GM23248 (cell line): ENCODE data around the gene TSPAN2.

ENCODE experiments used
- EZH2 ChIP-seq: fragments of 200-600 bp; sonication (generic); IDR thresholded peaks from 2 replicates; pipeline ENCODE4 v1.6.1; 2018; ENCODE audit warnings: antibody characterized with exemption, mild to moderate bottlenecking; ENCODE audit not compliant: insufficient read depth, poor library complexity, severe bottlenecking
- EZH2phosphoT487 ChIP-seq: fragments of 200-600 bp; sonication (generic); IDR thresholded peaks from 2 replicates; pipeline ENCODE4 v1.6.1; 2018; ENCODE audit warnings: antibody characterized with exemption, moderate library complexity, mild to moderate bottlenecking, low read depth; ENCODE audit not compliant: insufficient read depth

GRCh38 chr1:115133440-115133839 lies 44.1 kb upstream of the TSPAN2 start:
- TF ChIP-seq EZH2 (no peak), EZH2phosphoT487 (no peak)
